Hypothalamus (tissue), 51 donors: ENCODE measurements around the gene PTPN14.
"Not testable (repeated sequence)": the region's sequence is repeated elsewhere in the genome, so short reads cannot be mapped to it uniquely, and the experiment has no call there.

ENCODE experiments used
- DNase-seq, 51 donors: peaks; one replicate each; lab custom pipeline; 2025; lab: John Stamatoyannopoulos, UW

Gene PTPN14

GRCh38 chr1:214513394-214513793, 38.0 kb downstream of the PTPN14 start:
- DNase-seq: no peak

- DNase-seq: no peak
Measured at GRCh38 chr1:214511639-214511998, 39.8 kb downstream of the PTPN14 start.

- DNase-seq: no peak
Measured at GRCh38 chr1:214510914-214511638, 40.3 kb downstream of the PTPN14 start.

GRCh38 chr1:214510477-214510876, 40.9 kb downstream of the PTPN14 start:
- no peak for DNase-seq

- DNase-seq: not testable (repeated sequence)
Measured at GRCh38 chr1:214509622-214510021, 41.8 kb downstream of the PTPN14 start.

- DNase-seq: no peak
Measured at GRCh38 chr1:214506972-214507431, 44.4 kb downstream of the PTPN14 start.

- DNase-seq: no peak
Measured at GRCh38 chr1:214505134-214505533, 46.3 kb downstream of the PTPN14 start.

GRCh38 chr1:214504330-214504729, 47.1 kb downstream of the PTPN14 start:
- no peak for DNase-seq

- no peak for DNase-seq
Measured at GRCh38 chr1:214503553-214503952, 47.8 kb downstream of the PTPN14 start.

GRCh38 chr1:214500340-214501055, 50.9 kb downstream of the PTPN14 start:
- no peak for DNase-seq

GRCh38 chr1:214499732-214500131, 51.7 kb downstream of the PTPN14 start:
- no peak for DNase-seq

GRCh38 chr1:214498021-214498420, 53.4 kb downstream of the PTPN14 start:
- DNase-seq: no peak

- DNase-seq: no peak
Measured at GRCh38 chr1:214496126-214496525, 55.3 kb downstream of the PTPN14 start.

- DNase-seq: no peak
Measured at GRCh38 chr1:214494706-214495105, 56.7 kb downstream of the PTPN14 start.

GRCh38 chr1:214494179-214494578, 57.2 kb downstream of the PTPN14 start:
- not testable (repeated sequence) for DNase-seq

- no peak for DNase-seq
Measured at GRCh38 chr1:214493126-214493796, 58.1 kb downstream of the PTPN14 start.

GRCh38 chr1:214492401-214493075, 58.9 kb downstream of the PTPN14 start:
- no peak for DNase-seq

GRCh38 chr1:214491468-214492146, 59.8 kb downstream of the PTPN14 start:
- DNase-seq: no peak

- no peak for DNase-seq
Measured at GRCh38 chr1:214485151-214485550, 66.3 kb downstream of the PTPN14 start.

GRCh38 chr1:214483180-214483579, 68.2 kb downstream of the PTPN14 start:
- DNase-seq: not testable (repeated sequence)
